Esophagus squamous epithelium (tissue), 5 donors: ENCODE results near the gene SLC6A9. TPM values are rescaled to one million over a fixed set of nuclear protein-coding genes. Genes with fewer than 3 reads are reported as not detected.

Experiments
- DNase-seq: peaks from one replicate; lab custom pipeline; 2025; lab: John Stamatoyannopoulos, UW
- H3K27ac ChIP-seq, 4 donors: fragments of 200-600 bp; sonication (generic); one replicate each; pipeline ENCODE4 v1.5.1; 2016 to 2019; ENCODE audit warnings: mild to moderate bottlenecking in 1 of 4
- H3K27me3 ChIP-seq, 4 donors: fragments of 200-600 bp; sonication (generic); 1 replicate in 3 of 4; 2 replicates in 1 of 4; pipeline versions ENCODE4 v1.5.1 to v1.6.0; 2017 to 2021; ENCODE audit warnings: antibody characterized with exemption in 1 of 4
- H3K36me3 ChIP-seq, 3 donors: fragments of 200-600 bp; sonication (generic); one replicate each; pipeline ENCODE4 v1.5.1; 2016 to 2019
- H3K4me1 ChIP-seq, 3 donors: fragments of 200-600 bp; sonication (generic); one replicate each; pipeline ENCODE4 v1.5.1; 2017 to 2019
- H3K4me3 ChIP-seq, 4 donors: fragments of 200-600 bp; sonication (generic); 1 replicate in 3 of 4; 2 replicates in 1 of 4; pipeline ENCODE4 v1.5.1; 2016 to 2019; ENCODE audit warnings: mild to moderate bottlenecking in 2 of 4, moderate library complexity in 1 of 4
- H3K9me3 ChIP-seq, 3 donors: fragments of 200-600 bp; sonication (generic); one replicate each; pipeline ENCODE4 v1.5.1; 2016 to 2019
- CTCF ChIP-seq, 6 experiments: fragments of 450-650 bp in 4 of 6; fragments of 200-600 bp in 2 of 6; sonication (generic) in 2 of 6; IDR thresholded peaks; one replicate each; pipeline ENCODE4 v1.5.1; 2016 to 2019; ENCODE audit warnings: antibody characterized with exemption in 6 of 6, mild to moderate bottlenecking in 4 of 6, moderate library complexity in 4 of 6
- POLR2A ChIP-seq, 4 donors: fragments of 450-650 bp; IDR thresholded peaks; one replicate each; pipeline ENCODE4 v1.6.1; 2017; ENCODE audit warnings: antibody characterized with exemption in 4 of 4, mild to moderate bottlenecking in 4 of 4, moderate library complexity in 3 of 4
- WGBS, 2 donors: methylation state at CpG; one replicate each; pipeline ENCODE4 v1.1.5; 2018; 5-methylcytosine and 5-hydroxymethylcytosine counted together
- intact Hi-C: fragments of 100-400 bp; cut with DNase I; formaldehyde crosslinking; loops from one replicate; pipeline ENCODE4 v1.15.0; 2022
- total RNA-seq, 4 donors: library from RNA; depleted of rRNA; stranded (reverse); fragments of >200 nt; gene quantifications; one replicate each; pipeline ENCODE4 v1.1.0, GENCODE V29; 2016
- donor health status: DM: yes; HTN: yes; CAD: no.

SLC6A9 gene
- total RNA-seq, 4 donors from 2014 or later, result 10.4 to 40.0 (median 23.2) TPM

GRCh38 chr1:43953361-43953760 lies 77.9 kb downstream of the SLC6A9 start:
- Histone ChIP-seq H3K27me3 (no peaks in the 10 kb centered on the region), H3K4me3 (no peak overlapping the region), H3K27ac (no peak overlapping the region), H3K4me1 (peaks cover 5 to 31% (median 8%) of the 10 kb centered on the region in 3 donors), H3K9me3 (no peaks in the 10 kb centered on the region), H3K36me3 (peaks cover 5 to 56% (median 20%) of the 10 kb centered on the region in 3 donors)
- no peak for DNase-seq
- intact Hi-C loops, result no loop called here
- 80 to 84% methylated on average over 3 of the region's 3 CpGs for WGBS, 2 donors
- TF ChIP-seq CTCF (IDR thresholded peaks at IDR 0.05), result no peak
- TF ChIP-seq POLR2A (IDR thresholded peaks at IDR 0.05), result no peak

DNA sequence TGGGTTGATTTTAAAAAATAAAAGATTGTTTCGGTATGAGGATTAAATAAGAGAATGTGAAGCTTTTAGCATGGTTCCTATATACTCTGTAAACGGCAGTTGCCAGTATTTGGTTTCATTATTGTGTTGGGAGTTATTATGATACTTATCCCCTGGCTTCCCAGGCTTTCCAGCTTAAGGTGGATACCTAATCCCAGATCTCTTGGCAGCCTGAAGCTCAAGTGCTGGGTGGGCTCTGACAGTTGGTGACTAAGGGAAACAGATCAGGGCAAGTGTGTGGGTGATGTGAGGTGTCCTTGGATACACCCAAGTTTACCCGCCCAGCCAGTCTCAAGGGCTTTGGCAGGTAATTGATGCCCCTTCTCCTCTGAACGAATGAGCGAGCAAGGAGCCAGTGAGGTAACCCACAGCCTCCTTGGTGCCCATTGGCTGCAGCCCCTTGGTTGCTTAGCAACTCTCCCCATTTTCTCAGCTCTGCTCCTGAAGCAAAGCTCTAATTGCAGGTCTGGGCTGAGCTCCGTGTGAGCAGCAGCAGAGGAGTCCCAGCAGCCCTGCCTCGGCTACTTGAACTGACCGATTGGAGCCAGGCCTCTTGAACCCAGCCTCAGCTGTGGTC lies 78.4 kb downstream of the SLC6A9 start:
- H3K4me3 ChIP-seq, result no peak overlapping the region
- intact Hi-C loops, result no loop called here
- no peaks in the 10 kb centered on the region for H3K9me3 ChIP-seq
- DNase-seq, result no peak
- H3K27me3 ChIP-seq, result no peaks in the 10 kb centered on the region
- H3K4me1 ChIP-seq, result peaks cover 10 to 36% (median 13%) of the 10 kb centered on the region in 3 donors
- H3K27ac ChIP-seq, result no peak overlapping the region
- peaks cover 0 to 51% (median 19%) of the 10 kb centered on the region in 3 donors for H3K36me3 ChIP-seq
- no peak for TF ChIP-seq CTCF (IDR thresholded peaks at IDR 0.05)
- TF ChIP-seq POLR2A (IDR thresholded peaks at IDR 0.05), result no peak
- WGBS, 2 donors, result 46 to 68% methylated on average over 5 to 8 of the region's 8 CpGs

- Histone ChIP-seq H3K4me3 (no peak overlapping the region), H3K4me1 (peaks cover 19 to 46% (median 20%) of the 10 kb centered on the region in 3 donors), H3K27ac (no peak overlapping the region), H3K9me3 (no peaks in the 10 kb centered on the region), H3K27me3 (no peaks in the 10 kb centered on the region), H3K36me3 (peaks cover 0 to 35% (median 6%) of the 10 kb centered on the region in 3 donors)
- 81 to 87% methylated on average over 4 of the region's 4 CpGs for WGBS, 2 donors
- intact Hi-C loops, result no loop called here
- TF ChIP-seq CTCF (IDR thresholded peaks at IDR 0.05) (no peak), POLR2A (IDR thresholded peaks at IDR 0.05) (no peak)
- DNase-seq, result no peak
Observed at GRCh38 chr1:43951021-43951985, 80.0 kb downstream of the SLC6A9 start.

- peaks cover 27 to 62% (median 33%) of the 10 kb centered on the region in 3 donors for H3K4me1 ChIP-seq
- no peak overlapping the region for H3K4me3 ChIP-seq
- no peak for TF ChIP-seq CTCF (IDR thresholded peaks at IDR 0.05)
- H3K27ac ChIP-seq, result no peak overlapping the region
- H3K27me3 ChIP-seq, result no peaks in the 10 kb centered on the region
- no peak for DNase-seq
- 89 to 94% methylated on average over 7 to 12 of the region's 13 CpGs for WGBS, 2 donors
- H3K36me3 ChIP-seq, result peaks cover 0 to 22% (median 6%) of the 10 kb centered on the region in 3 donors
- intact Hi-C loops, result loop anchor here (10.0 kb wide), 1 partner anchor 85 kb away; the partner anchor contains the start of gene SLC6A9
- H3K9me3 ChIP-seq, result no peaks in the 10 kb centered on the region
Observed at GRCh38 chr1:43949678-43950077, 81.6 kb downstream of the SLC6A9 start.
